OCI-LY1 (cell line): ENCODE data around the gene RAET1E.

Experiments
- EZH2 ChIP-seq: fragments of 200-600 bp; sonication (generic), shearing (Covaris generic); IDR thresholded peaks from 2 replicates; pipeline ENCODE4 v1.8.0; 2017; ENCODE audit warnings: borderline replicate concordance, mixed run types, mild to moderate bottlenecking, antibody characterized with exemption, low read length, moderate library complexity, mixed read lengths
- TF ChIP-seq, protein P1 (sequence below): fragments of 200-600 bp; sonication (generic), shearing (Covaris generic); IDR thresholded peaks from 2 replicates; pipeline ENCODE4 v1.5.1; 2017; ENCODE audit warnings: mild to moderate bottlenecking, antibody characterized with exemption, low read length, moderate library complexity, mixed read lengths

DNA sequence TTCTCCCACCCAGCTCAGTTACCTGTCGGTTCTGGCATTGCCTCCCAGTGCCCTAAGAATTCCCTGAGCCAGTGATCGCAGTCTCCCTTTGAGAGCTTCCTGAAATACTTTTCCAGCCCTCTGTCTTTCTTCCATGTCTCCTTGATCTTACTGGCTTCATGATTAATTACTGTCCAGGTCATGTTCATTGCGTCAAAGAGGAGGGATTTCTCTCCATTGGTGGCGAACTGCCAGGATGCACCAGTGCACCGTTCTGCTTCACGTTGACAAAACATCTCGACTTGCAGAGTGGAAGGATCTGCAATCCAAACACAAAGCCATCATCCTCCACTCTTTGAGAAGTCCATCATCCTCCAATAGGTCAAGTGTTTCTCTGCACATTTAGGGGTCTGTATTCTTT is 8.6 kb downstream of the RAET1E start:
- TF ChIP-seq, protein P1, sequence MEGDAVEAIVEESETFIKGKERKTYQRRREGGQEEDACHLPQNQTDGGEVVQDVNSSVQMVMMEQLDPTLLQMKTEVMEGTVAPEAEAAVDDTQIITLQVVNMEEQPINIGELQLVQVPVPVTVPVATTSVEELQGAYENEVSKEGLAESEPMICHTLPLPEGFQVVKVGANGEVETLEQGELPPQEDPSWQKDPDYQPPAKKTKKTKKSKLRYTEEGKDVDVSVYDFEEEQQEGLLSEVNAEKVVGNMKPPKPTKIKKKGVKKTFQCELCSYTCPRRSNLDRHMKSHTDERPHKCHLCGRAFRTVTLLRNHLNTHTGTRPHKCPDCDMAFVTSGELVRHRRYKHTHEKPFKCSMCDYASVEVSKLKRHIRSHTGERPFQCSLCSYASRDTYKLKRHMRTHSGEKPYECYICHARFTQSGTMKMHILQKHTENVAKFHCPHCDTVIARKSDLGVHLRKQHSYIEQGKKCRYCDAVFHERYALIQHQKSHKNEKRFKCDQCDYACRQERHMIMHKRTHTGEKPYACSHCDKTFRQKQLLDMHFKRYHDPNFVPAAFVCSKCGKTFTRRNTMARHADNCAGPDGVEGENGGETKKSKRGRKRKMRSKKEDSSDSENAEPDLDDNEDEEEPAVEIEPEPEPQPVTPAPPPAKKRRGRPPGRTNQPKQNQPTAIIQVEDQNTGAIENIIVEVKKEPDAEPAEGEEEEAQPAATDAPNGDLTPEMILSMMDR: no peak
- TF ChIP-seq EZH2: no peak
